H9 (cell line): ENCODE results near the gene SOBP. TPM values are rescaled to one million over a fixed set of nuclear protein-coding genes. Genes with fewer than 3 reads are reported as not detected.

Source experiments
- DNase-seq: peaks from one replicate; pipeline ENCODE4 v3.0.0-alpha.2; 2017
- H2AFZ ChIP-seq: one replicate; pipeline ENCODE4 v1.6.1; 2013; ENCODE audit warnings: mild to moderate bottlenecking, low read length, control low read depth, moderate library complexity
- H2AK5ac ChIP-seq: 2 replicates; pipeline ENCODE4 v1.6.1; 2013; ENCODE audit warnings: low read length, control low read depth, mixed read lengths; ENCODE audit not compliant: insufficient read length
- H2BK120ac ChIP-seq: one replicate; pipeline ENCODE4 v1.6.1; 2013; ENCODE audit warnings: low read depth, mild to moderate bottlenecking, low read length, control low read depth, inconsistent platforms; ENCODE audit not compliant: poor library complexity, severe bottlenecking
- H2BK12ac ChIP-seq: 2 replicates; pipeline ENCODE4 v1.6.1; 2013; ENCODE audit warnings: low read length, control low read depth, mixed read lengths, low read depth; ENCODE audit not compliant: insufficient read length
- H2BK15ac ChIP-seq: 2 replicates; pipeline ENCODE4 v1.6.1; 2013; ENCODE audit warnings: low read depth, low read length, control low read depth
- H2BK20ac ChIP-seq: one replicate; pipeline ENCODE4 v1.6.1; 2013; ENCODE audit warnings: low read depth, mild to moderate bottlenecking, low read length, control low read depth, inconsistent platforms; ENCODE audit not compliant: poor library complexity, severe bottlenecking
- H2BK5ac ChIP-seq: 2 replicates; pipeline ENCODE4 v1.6.1; 2013; ENCODE audit warnings: low read length, control low read depth, mixed read lengths; ENCODE audit not compliant: insufficient read length
- H3K14ac ChIP-seq: 2 replicates; pipeline ENCODE4 v1.6.1; 2013; ENCODE audit warnings: low read length, control low read depth; ENCODE audit not compliant: insufficient read depth
- H3K18ac ChIP-seq: 2 replicates; pipeline ENCODE4 v1.6.1; 2013; ENCODE audit warnings: low read depth, mild to moderate bottlenecking, mixed read lengths, low read length, control low read depth; ENCODE audit not compliant: insufficient read length
- H3K23ac ChIP-seq: 2 replicates; pipeline ENCODE4 v1.6.1; 2013; ENCODE audit warnings: low read length, control low read depth, mixed read lengths, low read depth; ENCODE audit not compliant: insufficient read length
- H3K23me2 ChIP-seq: 2 replicates; pipeline ENCODE4 v1.6.1; 2013; ENCODE audit warnings: low read depth, mild to moderate bottlenecking, mixed read lengths, low read length, control low read depth; ENCODE audit not compliant: insufficient read length, poor library complexity, severe bottlenecking
- H3K27ac ChIP-seq: 2 replicates; pipeline ENCODE4 v1.5.1; 2013; ENCODE audit warnings: low read length, control low read depth, mixed read lengths, low read depth; ENCODE audit not compliant: insufficient read length
- H3K27me3 ChIP-seq: 2 replicates; pipeline ENCODE4 v1.6.1; 2013; ENCODE audit warnings: low read length, control low read depth, inconsistent platforms; ENCODE audit not compliant: insufficient read depth
- H3K4ac ChIP-seq: 2 replicates; pipeline ENCODE4 v1.6.1; 2013; ENCODE audit warnings: low read depth, mild to moderate bottlenecking, control low read depth, inconsistent platforms, low read length, moderate library complexity
- H3K4me1 ChIP-seq: 2 replicates; pipeline ENCODE4 v1.6.1; 2013; ENCODE audit warnings: low read length, control low read depth, inconsistent platforms; ENCODE audit not compliant: insufficient read depth
- H3K4me2 ChIP-seq: 2 replicates; pipeline ENCODE4 v1.6.1; 2013; ENCODE audit warnings: low read length, control low read depth, mixed read lengths; ENCODE audit not compliant: insufficient read length, insufficient read depth
- H3K56ac ChIP-seq: 2 replicates; pipeline ENCODE4 v1.6.1; 2013; ENCODE audit warnings: low read depth, mild to moderate bottlenecking, mixed read lengths, low read length, control low read depth; ENCODE audit not compliant: insufficient read length
- H3K79me1 ChIP-seq: 2 replicates; pipeline ENCODE4 v1.6.1; 2013; ENCODE audit warnings: low read depth, mild to moderate bottlenecking, moderate library complexity, low read length, control low read depth, inconsistent platforms; ENCODE audit not compliant: insufficient read depth, poor library complexity, severe bottlenecking
- H3K79me2 ChIP-seq: 2 replicates; pipeline ENCODE4 v1.6.1; 2013; ENCODE audit warnings: low read length, control low read depth, inconsistent platforms; ENCODE audit not compliant: insufficient read depth
- H3K9ac ChIP-seq: 2 replicates; pipeline ENCODE4 v1.6.1; 2013; ENCODE audit warnings: low read length, control low read depth, mixed read lengths; ENCODE audit not compliant: insufficient read length; ENCODE audit errors: extremely low read depth
- H3K9me3 ChIP-seq: one replicate; pipeline ENCODE4 v1.6.1; 2013; ENCODE audit warnings: low read depth, low read length, inconsistent platforms; ENCODE audit not compliant: control insufficient read depth
- H3T11ph ChIP-seq: one replicate; pipeline ENCODE4 v1.6.1; 2013; ENCODE audit warnings: mild to moderate bottlenecking, low read length, control low read depth, inconsistent platforms
- H4K20me1 ChIP-seq: one replicate; pipeline ENCODE4 v1.6.1; 2013; ENCODE audit not compliant: control insufficient read depth, insufficient read length, insufficient read depth
- H4K5ac ChIP-seq: 2 replicates; pipeline ENCODE4 v1.6.1; 2013; ENCODE audit warnings: low read depth, mild to moderate bottlenecking, mixed read lengths, low read length, control low read depth; ENCODE audit not compliant: insufficient read length
- H4K8ac ChIP-seq: replicated peaks from 2 replicates; pipeline ENCODE4 v1.6.1; 2013; ENCODE audit warnings: low read length, control low read depth, mixed read lengths, low read depth; ENCODE audit not compliant: insufficient read length
- H4K91ac ChIP-seq: 2 replicates; pipeline ENCODE4 v1.6.1; 2013; ENCODE audit warnings: low read depth, mild to moderate bottlenecking, moderate library complexity, mixed read lengths, low read length, control low read depth; ENCODE audit not compliant: insufficient read length
- H3K27ac Mint-ChIP-seq, 3 experiments: 2 replicates in 2 of 3; 3 replicates in 1 of 3; pipeline ENCODE4 v1.8.0; 2020 to 2021; ENCODE audit warnings: mixed read lengths in 3 of 3, mild to moderate bottlenecking in 1 of 3, moderate library complexity in 1 of 3
- H3K27me3 Mint-ChIP-seq: 2 replicates; pipeline ENCODE4 v1.8.0; 2021; ENCODE audit warnings: low read depth, mild to moderate bottlenecking, moderate library complexity, mixed read lengths
- H3K36me3 Mint-ChIP-seq, 3 experiments: 2 replicates in 2 of 3; 3 replicates in 1 of 3; pipeline ENCODE4 v1.8.0; 2020 to 2021; ENCODE audit warnings: low read depth in 3 of 3, mixed read lengths in 3 of 3; ENCODE audit not compliant: insufficient read depth in 1 of 3
- H3K4me1 Mint-ChIP-seq, 2 experiments: 2 replicates each; pipeline ENCODE4 v1.8.0; 2020; ENCODE audit warnings: mixed read lengths in 2 of 2
- H3K4me3 Mint-ChIP-seq, 2 experiments: 2 replicates in 1 of 2; 3 replicates in 1 of 2; pipeline ENCODE4 v1.8.0; 2020 to 2021; ENCODE audit warnings: mild to moderate bottlenecking in 2 of 2, mixed read lengths in 2 of 2, moderate library complexity in 1 of 2
- H3K9me3 Mint-ChIP-seq, 2 experiments: 2 replicates in 1 of 2; 3 replicates in 1 of 2; pipeline ENCODE4 v1.8.0; 2020; ENCODE audit warnings: mild to moderate bottlenecking in 2 of 2, mixed read lengths in 2 of 2, moderate library complexity in 1 of 2
- WGBS: extraction: QIAGEN DNeasy Blood & Tissue Kit; methylation state at CpG from one replicate; pipeline ENCODE4 v1.1.7; 2013; ENCODE audit warnings: missing lambda C conversion rate, low lambda C conversion rate, mixed read lengths; ENCODE audit not compliant: insufficient read length; ENCODE audit errors: extremely low coverage; 5-methylcytosine and 5-hydroxymethylcytosine counted together
- total RNA-seq: library from RNA; stranded (reverse); gene quantifications from 2 replicates; pipeline ENCODE4 v1.2.1, GENCODE V29; 2021
- TF ChIP-seq, protein P1 (sequence below): fragments of 200-600 bp; sonication (generic); conservative IDR thresholded peaks from 3 replicates; pipeline ENCODE4 v1.8.0; 2021; ENCODE audit warnings: antibody characterized with exemption, mild to moderate bottlenecking

SOBP gene
- total RNA-seq, 1 experiment from 2014 or later: 4.3 TPM

DNA sequence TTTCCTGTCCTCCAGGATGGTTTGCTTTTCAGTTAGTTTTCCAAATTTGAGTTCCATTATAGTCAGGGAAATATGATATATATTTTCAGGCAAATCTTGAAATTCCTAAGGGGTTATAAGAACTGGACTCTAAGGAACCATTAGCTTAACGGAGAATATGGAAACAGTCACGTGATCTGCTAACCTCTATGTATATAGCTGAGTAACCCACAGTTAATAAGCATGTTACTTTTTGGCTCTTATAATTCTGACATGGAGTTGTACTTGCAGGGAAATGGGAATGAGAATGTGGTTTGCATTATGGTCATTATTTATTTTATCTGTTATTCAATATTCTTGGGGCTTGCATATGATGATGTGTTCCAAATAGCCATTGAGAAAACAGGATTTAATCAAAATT, 23.3 kb downstream of the SOBP start:
- no peaks in the 10 kb centered on the region for H3K9me3 ChIP-seq
- no peak overlapping the region for H3K56ac ChIP-seq
- H4K5ac ChIP-seq: no peak overlapping the region
- no peaks in the 10 kb centered on the region for H3K23me2 ChIP-seq
- peaks cover 3 to 9% of the 10 kb centered on the region in 2 experiments; a peak in 4 of 5 replicates for H3K9me3 Mint-ChIP-seq
- no peak overlapping the region for H3K4me3 Mint-ChIP-seq
- no peak overlapping the region for H2BK12ac ChIP-seq
- no CpG with 5 or more reads among the region's 2 CpGs for WGBS
- no peak overlapping the region for H4K8ac ChIP-seq
- H3K4me1 Mint-ChIP-seq: peaks cover 31 to 35% of the 10 kb centered on the region in 2 experiments
- H3K4me1 ChIP-seq: peaks cover 16% of the 10 kb centered on the region
- H3K36me3 Mint-ChIP-seq: peaks cover 7 to 23% (median 12%) of the 10 kb centered on the region in 3 experiments
- TF ChIP-seq, protein P1, sequence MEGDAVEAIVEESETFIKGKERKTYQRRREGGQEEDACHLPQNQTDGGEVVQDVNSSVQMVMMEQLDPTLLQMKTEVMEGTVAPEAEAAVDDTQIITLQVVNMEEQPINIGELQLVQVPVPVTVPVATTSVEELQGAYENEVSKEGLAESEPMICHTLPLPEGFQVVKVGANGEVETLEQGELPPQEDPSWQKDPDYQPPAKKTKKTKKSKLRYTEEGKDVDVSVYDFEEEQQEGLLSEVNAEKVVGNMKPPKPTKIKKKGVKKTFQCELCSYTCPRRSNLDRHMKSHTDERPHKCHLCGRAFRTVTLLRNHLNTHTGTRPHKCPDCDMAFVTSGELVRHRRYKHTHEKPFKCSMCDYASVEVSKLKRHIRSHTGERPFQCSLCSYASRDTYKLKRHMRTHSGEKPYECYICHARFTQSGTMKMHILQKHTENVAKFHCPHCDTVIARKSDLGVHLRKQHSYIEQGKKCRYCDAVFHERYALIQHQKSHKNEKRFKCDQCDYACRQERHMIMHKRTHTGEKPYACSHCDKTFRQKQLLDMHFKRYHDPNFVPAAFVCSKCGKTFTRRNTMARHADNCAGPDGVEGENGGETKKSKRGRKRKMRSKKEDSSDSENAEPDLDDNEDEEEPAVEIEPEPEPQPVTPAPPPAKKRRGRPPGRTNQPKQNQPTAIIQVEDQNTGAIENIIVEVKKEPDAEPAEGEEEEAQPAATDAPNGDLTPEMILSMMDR: no peak
- no peak overlapping the region for H2AFZ ChIP-seq
- no peak for DNase-seq
- no peak overlapping the region for H3K27ac ChIP-seq
- H3K27me3 Mint-ChIP-seq: no peaks in the 10 kb centered on the region
- no peak overlapping the region for H2BK5ac ChIP-seq
- no peak overlapping the region for H2BK15ac ChIP-seq
- no peak overlapping the region for H2BK20ac ChIP-seq
- H3K4ac ChIP-seq: no peak overlapping the region
- H3K79me2 ChIP-seq: no peaks in the 10 kb centered on the region
- no peaks in the 10 kb centered on the region for H3K27me3 ChIP-seq
- no peak overlapping the region for H3K9ac ChIP-seq
- no peak overlapping the region for H3K4me2 ChIP-seq
- H3K14ac ChIP-seq: no peak overlapping the region
- no peak overlapping the region for H3K27ac Mint-ChIP-seq
- no peak overlapping the region for H3K18ac ChIP-seq
- no peak overlapping the region for H2BK120ac ChIP-seq
- no peak overlapping the region for H3T11ph ChIP-seq
- no peaks in the 10 kb centered on the region for H3K79me1 ChIP-seq
- H3K23ac ChIP-seq: no peak overlapping the region
- no peak overlapping the region for H4K91ac ChIP-seq
- H4K20me1 ChIP-seq: no peaks in the 10 kb centered on the region
- no peak overlapping the region for H2AK5ac ChIP-seq
